Endothelial cell of umbilical vein (primary cell): ENCODE results near the gene SPEN. TPM values are rescaled to one million over a fixed set of nuclear protein-coding genes. Genes with fewer than 3 reads are reported as not detected.

ENCODE experiments used
- BruUV-seq: library from RNA; stranded (reverse); fragments of 400-500 nt; replicated peaks from 2 replicates; lab custom pipeline; 2021; lab: Mats Ljungman, UMichigan
- CTCF ChIA-PET: fragments of 300-600, 350-600 bp; sonication (Branson Sonifier 250); formaldehyde crosslinking; loops from one replicate; lab custom pipeline; 2021; ENCODE audit warnings: antibody characterized with exemption, inconsistent platforms; lab: Charles Lee
- POLR2A ChIA-PET: fragments of 300-600, 350-600 bp; sonication (Branson Sonifier 250); formaldehyde crosslinking; loops from one replicate; lab custom pipeline; 2021; ENCODE audit warnings: antibody characterized with exemption, inconsistent platforms; lab: Charles Lee
- DNase-seq: peaks from one replicate; pipeline ENCODE4 v3.0.0-alpha.2; 2011; ENCODE audit warnings: low read depth, low spot score
- FAIRE-seq: peaks from 2 replicates; lab custom pipeline; 2011; peaks lifted over from hg19 to GRCh38; lab: Jason Lieb, UNC
- H2AFZ ChIP-seq: 2 replicates; pipeline ENCODE4 v1.6.0; 2012; ENCODE audit warnings: low read depth, low read length, control low read depth, inconsistent platforms
- H3K27ac ChIP-seq: 2 replicates; pipeline ENCODE4 v1.5.1; 2011; ENCODE audit warnings: low read depth, mild to moderate bottlenecking, control low read depth, low read length, moderate library complexity; ENCODE audit not compliant: insufficient read depth
- H3K27me3 ChIP-seq, 2 experiments: 2 replicates each; pipeline versions ENCODE4 v1.6.0 to v1.6.1; 2011; ENCODE audit warnings: low read length in 2 of 2, mixed read lengths in 1 of 2; ENCODE audit not compliant: control insufficient read depth in 2 of 2, insufficient read depth in 2 of 2
- H3K36me3 ChIP-seq, 2 experiments: 2 replicates in 1 of 2; 3 replicates in 1 of 2; pipeline ENCODE4 v1.5.1; 2011; ENCODE audit warnings: low read length in 2 of 2, mild to moderate bottlenecking in 1 of 2, moderate library complexity in 1 of 2; ENCODE audit not compliant: control insufficient read depth in 2 of 2, insufficient read depth in 2 of 2; ENCODE audit errors: extremely low read depth in 1 of 2
- H3K4me1 ChIP-seq: 3 replicates; pipeline ENCODE4 v1.5.1; 2011; ENCODE audit warnings: mild to moderate bottlenecking, low read length; ENCODE audit not compliant: control insufficient read depth, insufficient read depth; ENCODE audit errors: extremely low read depth
- H3K4me2 ChIP-seq: 2 replicates; pipeline ENCODE4 v1.6.1; 2011; ENCODE audit warnings: low read length, control low read depth, mixed read lengths; ENCODE audit not compliant: insufficient read depth
- H3K4me3 ChIP-seq, 3 experiments: fragments of 200-600 bp in 1 of 3; sonication (generic), shearing (Covaris generic) in 1 of 3; replicated peaks in 1 of 3; 2 replicates each; pipeline ENCODE4 v1.5.1; 2011 to 2016; ENCODE audit warnings: control low read depth in 3 of 3, low read length in 3 of 3, mild to moderate bottlenecking in 2 of 3, inconsistent platforms in 1 of 3, low read depth in 1 of 3, moderate library complexity in 1 of 3; ENCODE audit not compliant: insufficient read depth in 1 of 3
- H3K79me2 ChIP-seq: 2 replicates; pipeline ENCODE4 v1.6.0; 2012; ENCODE audit warnings: low read length, inconsistent platforms; ENCODE audit not compliant: control insufficient read depth, insufficient read depth
- H3K9ac ChIP-seq: replicated peaks from 2 replicates; pipeline ENCODE3; 2011; ENCODE audit warnings: low read length, control low read depth; ENCODE audit not compliant: insufficient read depth; ENCODE audit errors: extremely low read depth
- H3K9me1 ChIP-seq: replicated peaks from 3 replicates; pipeline ENCODE4 v1.6.0; 2011; ENCODE audit warnings: mild to moderate bottlenecking, low read length; ENCODE audit not compliant: control insufficient read depth, insufficient read depth; ENCODE audit errors: extremely low read depth
- H3K9me3 ChIP-seq: replicated peaks from 2 replicates; pipeline ENCODE4 v1.5.1; 2012; ENCODE audit warnings: low read length, inconsistent platforms; ENCODE audit not compliant: control insufficient read depth, insufficient read depth
- H4K20me1 ChIP-seq: replicated peaks from 2 replicates; pipeline ENCODE3; 2011; ENCODE audit warnings: mild to moderate bottlenecking, low read length; ENCODE audit not compliant: control insufficient read depth, insufficient read depth; ENCODE audit errors: extremely low read depth
- EZH2 ChIP-seq: IDR thresholded peaks from 2 replicates; pipeline ENCODE4 v1.6.1; 2012; ENCODE audit warnings: borderline replicate concordance, low read depth, mild to moderate bottlenecking, moderate library complexity, low read length, inconsistent platforms; ENCODE audit not compliant: severe bottlenecking
- FOS ChIP-seq: IDR thresholded peaks from 2 replicates; pipeline ENCODE4 v1.6.1; 2011; ENCODE audit warnings: mild to moderate bottlenecking, low read length, moderate library complexity, borderline replicate concordance; ENCODE audit not compliant: insufficient read depth
- GATA2 ChIP-seq: IDR thresholded peaks from 2 replicates; pipeline ENCODE4 v1.7.0; 2011; ENCODE audit warnings: low read depth, mild to moderate bottlenecking, moderate library complexity, mixed read lengths, low read length; ENCODE audit not compliant: insufficient read length, insufficient read depth
- JUN ChIP-seq: IDR thresholded peaks from 2 replicates; pipeline ENCODE4 v1.6.1; 2011; ENCODE audit warnings: borderline replicate concordance, low read depth; ENCODE audit not compliant: insufficient read length, insufficient read depth
- MYC ChIP-seq: IDR thresholded peaks from one replicate; pipeline ENCODE4 v1.6.1; 2011; ENCODE audit warnings: mild to moderate bottlenecking, low read depth, low read length
- POLR2A ChIP-seq: IDR thresholded peaks from 2 replicates; pipeline ENCODE4 v1.6.1; 2012; ENCODE audit warnings: low read depth, mild to moderate bottlenecking, control low read depth, low read length
- POLR2AphosphoS5 ChIP-seq: IDR thresholded peaks from 2 replicates; pipeline ENCODE4 v1.6.1; 2012; ENCODE audit warnings: low read depth, mild to moderate bottlenecking, control low read depth, low read length, moderate library complexity; ENCODE audit not compliant: insufficient read depth
- dilution Hi-C: fragments of 300-500 bp; cut with MboI; formaldehyde crosslinking; loops from one replicate; pipeline ENCODE4 v1.15.0; 2019; ENCODE audit warnings: low sequenced_read_pairs; ENCODE audit not compliant: extremely low pct_ligation_motif_present
- intact Hi-C: fragments of 100-400 bp; cut with micrococcal nuclease; formaldehyde crosslinking; loops from one replicate; pipeline ENCODE4 v1.10.0; 2022
- polyA plus RNA-seq, 4 experiments: library from polyadenylated mRNA; depleted of rRNA in 3 of 4; stranded (reverse) in 3 of 4; unstranded in 1 of 4; fragments of >200 nt; gene quantifications; 2 replicates each; pipeline versions ENCODE4 v1.2.1 to v1.2.3, GENCODE V29; 2011 to 2012; ENCODE audit warnings: missing spikeins in 1 of 4
- total RNA-seq: library from RNA; stranded (reverse); gene quantifications from 2 replicates; pipeline ENCODE4 v1.2.3, GENCODE V29; 2021
- TF ChIP-seq, protein P1 (sequence below): IDR thresholded peaks from 2 replicates; pipeline ENCODE4 v1.6.1; 2011; ENCODE audit not compliant: insufficient read depth, insufficient read length
- TF ChIP-seq, protein P2 (sequence below), 2 donors: IDR thresholded peaks; 1 replicate in 1 of 2; 2 replicates in 1 of 2; pipeline ENCODE4 v1.5.1; 2011; ENCODE audit warnings: low read length in 2 of 2, mild to moderate bottlenecking in 2 of 2, moderate library complexity in 2 of 2, control low read depth in 1 of 2, inconsistent platforms in 1 of 2, low read depth in 1 of 2; ENCODE audit not compliant: insufficient read depth in 1 of 2; ENCODE audit errors: extremely low read depth in 1 of 2

SPEN gene
- total and polyA plus RNA-seq, 2 donors (not counting 3 experiments of a cell fraction or from before 2014, with no cell fraction given), result 9.3 to 44.4 TPM

DNA sequence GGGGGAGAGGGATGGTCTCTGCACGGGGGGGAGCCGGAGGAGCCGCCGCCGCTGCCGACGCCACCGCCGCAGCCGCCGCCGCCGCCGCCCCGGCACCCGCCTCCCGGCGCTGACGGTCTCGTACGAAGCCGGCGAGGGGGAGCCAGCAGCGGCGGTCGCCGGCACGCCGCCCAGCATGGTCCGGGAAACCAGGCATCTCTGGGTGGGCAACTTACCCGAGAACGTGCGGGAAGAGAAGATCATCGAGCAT, 311 bp downstream of the SPEN start:
- Histone ChIP-seq H3K27ac (peak overlapping the region; percentile 62), H3K9ac (peak overlapping the region; percentile 99), H4K20me1 (no peaks in the 10 kb centered on the region), H3K36me3 (no peaks in the 10 kb centered on the region), H3K79me2 (peaks cover 51% of the 10 kb centered on the region), H3K9me1 (no peaks in the 10 kb centered on the region), H3K4me2 (peak overlapping the region; percentile 17), H3K27me3 (no peaks in the 10 kb centered on the region), H3K4me3 (peak overlapping the region; percentile 71 to 100 (median 99)), H2AFZ (peak overlapping the region; percentile 46), H3K4me1 (peaks cover 25% of the 10 kb centered on the region), H3K9me3 (no peaks in the 10 kb centered on the region)
- intact Hi-C loops (loop anchor here (1.0 to 10.0 kb wide), 5 partner anchors 13 to 323 kb away; partner anchors contain the start of genes CASP9, DDI2 and DNAJC16), dilution Hi-C loops (no loop called here)
- DNase-seq, result no peak
- ChIA-PET POLR2A (interaction anchor here (0.9 to 1.2 kb wide), 5 partner anchors 10 to 49 kb away, joined by 3 to 9 read pairs (median 4); no protein-coding TSS in a partner anchor), CTCF (interaction anchor here (0.8 to 3.8 kb wide), 10 partner anchors 9 to 74 kb away, joined by 3 to 22 read pairs (median 5); no protein-coding TSS in a partner anchor)
- no TSS peak for BruUV-seq
- no peak for FAIRE-seq
- TF ChIP-seq FOS, result no peak
- TF ChIP-seq, protein P1, sequence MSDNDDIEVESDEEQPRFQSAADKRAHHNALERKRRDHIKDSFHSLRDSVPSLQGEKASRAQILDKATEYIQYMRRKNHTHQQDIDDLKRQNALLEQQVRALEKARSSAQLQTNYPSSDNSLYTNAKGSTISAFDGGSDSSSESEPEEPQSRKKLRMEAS, result no peak
- TF ChIP-seq POLR2A, result no peak
- no peak for TF ChIP-seq POLR2AphosphoS5
- TF ChIP-seq, protein P2, sequence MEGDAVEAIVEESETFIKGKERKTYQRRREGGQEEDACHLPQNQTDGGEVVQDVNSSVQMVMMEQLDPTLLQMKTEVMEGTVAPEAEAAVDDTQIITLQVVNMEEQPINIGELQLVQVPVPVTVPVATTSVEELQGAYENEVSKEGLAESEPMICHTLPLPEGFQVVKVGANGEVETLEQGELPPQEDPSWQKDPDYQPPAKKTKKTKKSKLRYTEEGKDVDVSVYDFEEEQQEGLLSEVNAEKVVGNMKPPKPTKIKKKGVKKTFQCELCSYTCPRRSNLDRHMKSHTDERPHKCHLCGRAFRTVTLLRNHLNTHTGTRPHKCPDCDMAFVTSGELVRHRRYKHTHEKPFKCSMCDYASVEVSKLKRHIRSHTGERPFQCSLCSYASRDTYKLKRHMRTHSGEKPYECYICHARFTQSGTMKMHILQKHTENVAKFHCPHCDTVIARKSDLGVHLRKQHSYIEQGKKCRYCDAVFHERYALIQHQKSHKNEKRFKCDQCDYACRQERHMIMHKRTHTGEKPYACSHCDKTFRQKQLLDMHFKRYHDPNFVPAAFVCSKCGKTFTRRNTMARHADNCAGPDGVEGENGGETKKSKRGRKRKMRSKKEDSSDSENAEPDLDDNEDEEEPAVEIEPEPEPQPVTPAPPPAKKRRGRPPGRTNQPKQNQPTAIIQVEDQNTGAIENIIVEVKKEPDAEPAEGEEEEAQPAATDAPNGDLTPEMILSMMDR (IDR thresholded peaks at IDR 0.05; ENCODE audit: extremely low read depth in 1 of 2, insufficient read depth in 1 of 2, low read depth in 1 of 2, low read length in 2 of 2), result no peak
- TF ChIP-seq GATA2, result no peak
- no peak for TF ChIP-seq JUN
- TF ChIP-seq MYC, result no peak
- no peak for TF ChIP-seq EZH2
